Activated naive CD4-positive, alpha-beta T cell treated with anti-CD3 and anti-CD28 coated beads for 36 hours (primary cell): ENCODE results near the gene ZNF287. TPM values are rescaled to one million over a fixed set of nuclear protein-coding genes. Genes with fewer than 3 reads are reported as not detected.

Source experiments
- CTCF ChIA-PET: fragments of 350-600 bp; sonication (Branson Sonifier 250); formaldehyde crosslinking; loops from one replicate; lab custom pipeline; 2021; ENCODE audit warnings: antibody characterized with exemption; lab: Charles Lee
- DNase-seq: peaks from one replicate; pipeline ENCODE4 v3.0.0-alpha.2; 2020
- H3K27ac Mint-ChIP-seq: one replicate; pipeline ENCODE4 v1.8.0; 2021; ENCODE audit warnings: mild to moderate bottlenecking, mixed read lengths
- H3K27me3 Mint-ChIP-seq: one replicate; pipeline ENCODE4 v1.8.0; 2021; ENCODE audit warnings: low read depth, mixed read lengths
- H3K36me3 Mint-ChIP-seq: one replicate; pipeline ENCODE4 v1.8.0; 2021; ENCODE audit warnings: low read depth, mixed read lengths
- H3K4me1 Mint-ChIP-seq: one replicate; pipeline ENCODE4 v1.8.0; 2021; ENCODE audit warnings: low read depth, mixed read lengths
- H3K4me3 Mint-ChIP-seq: one replicate; pipeline ENCODE4 v1.8.0; 2021; ENCODE audit warnings: mild to moderate bottlenecking, moderate library complexity, mixed read lengths
- H3K9me3 Mint-ChIP-seq: one replicate; pipeline ENCODE4 v1.8.0; 2021; ENCODE audit warnings: mixed read lengths
- intact Hi-C: fragments of 100-400 bp; cut with micrococcal nuclease; formaldehyde crosslinking; loops from one replicate; pipeline ENCODE4 v1.15.1; 2023
- total RNA-seq, 2 experiments: library from RNA; stranded (reverse); gene quantifications; one replicate each; pipeline ENCODE4 v1.2.3, GENCODE V29; 2021

ZNF287 gene
- total RNA-seq, result 1 to 10 TPM; 5.1 to 6.3 TPM

GRCh38 chr17:16568541-16569357 lies at the start of gene ZNF287:
TSS of gene ZNF287 (minus strand) at chr17:16569204. CDS start at chr17:16567731, 1,473 bp downstream.
- H3K4me1 Mint-ChIP-seq, result peaks cover 13% of the 10 kb centered on the region
- H3K9me3 Mint-ChIP-seq, result no peaks in the 10 kb centered on the region
- peak; percentile 94 for DNase-seq
- H3K27ac Mint-ChIP-seq, result no peak within 1 kb of the TSS
- H3K4me3 Mint-ChIP-seq, result peak within 1 kb of the TSS; percentile 80
- CTCF ChIA-PET, result interaction anchor here (1.5 to 4.1 kb wide), 2 partner anchors 16 to 21 kb away, joined by 6 to 17 read pairs; no protein-coding TSS in a partner anchor
- peaks cover 11% of the 10 kb centered on the region for H3K36me3 Mint-ChIP-seq
- no peaks in the 10 kb centered on the region for H3K27me3 Mint-ChIP-seq
- intact Hi-C loops, result loop anchor here (1.0 kb wide), 2 partner anchors 16 to 33 kb away; no protein-coding TSS in a partner anchor

GRCh38 chr17:16617481-16618060 lies 48.6 kb upstream of the ZNF287 start:
- no peaks in the 10 kb centered on the region for H3K4me1 Mint-ChIP-seq
- H3K36me3 Mint-ChIP-seq, result peaks cover 8% of the 10 kb centered on the region
- peaks cover 49% of the 10 kb centered on the region for H3K9me3 Mint-ChIP-seq
- DNase-seq, result no peak
- H3K4me3 Mint-ChIP-seq, result no peak overlapping the region
- no peaks in the 10 kb centered on the region for H3K27me3 Mint-ChIP-seq
- CTCF ChIA-PET, result no interaction called here
- H3K27ac Mint-ChIP-seq, result no peak overlapping the region
- intact Hi-C loops, result no loop called here

- H3K4me1 Mint-ChIP-seq, result no peaks in the 10 kb centered on the region
Measured at GRCh38 chr17:16599537-16599936, 30.5 kb upstream of the ZNF287 start.

GRCh38 chr17:16593356-16594102 lies 24.5 kb upstream of the ZNF287 start:
- Mint-ChIP-seq H3K4me3 (no peak overlapping the region), H3K27me3 (peaks cover 9% of the 10 kb centered on the region), H3K9me3 (no peaks in the 10 kb centered on the region), H3K36me3 (no peaks in the 10 kb centered on the region), H3K27ac (no peak overlapping the region), H3K4me1 (no peaks in the 10 kb centered on the region)
- intact Hi-C loops, result no loop called here
- CTCF ChIA-PET, result interaction anchor here (0.5 to 2.2 kb wide), 2 partner anchors 10 to 82 kb away, joined by 6 to 7 read pairs; no protein-coding TSS in a partner anchor
- DNase-seq, result no peak

More at GRCh38 chr17:16599537-16599936, 30.5 kb upstream of the ZNF287 start:
- Mint-ChIP-seq H3K27me3 (no peaks in the 10 kb centered on the region), H3K4me3 (no peak overlapping the region), H3K9me3 (peaks cover 7% of the 10 kb centered on the region), H3K36me3 (no peaks in the 10 kb centered on the region), H3K27ac (no peak overlapping the region)
- intact Hi-C loops, result loop anchor here (5.0 kb wide), 1 partner anchor 1337 kb away; no protein-coding TSS in a partner anchor
- CTCF ChIA-PET, result no interaction called here
- no peak for DNase-seq

DNA sequence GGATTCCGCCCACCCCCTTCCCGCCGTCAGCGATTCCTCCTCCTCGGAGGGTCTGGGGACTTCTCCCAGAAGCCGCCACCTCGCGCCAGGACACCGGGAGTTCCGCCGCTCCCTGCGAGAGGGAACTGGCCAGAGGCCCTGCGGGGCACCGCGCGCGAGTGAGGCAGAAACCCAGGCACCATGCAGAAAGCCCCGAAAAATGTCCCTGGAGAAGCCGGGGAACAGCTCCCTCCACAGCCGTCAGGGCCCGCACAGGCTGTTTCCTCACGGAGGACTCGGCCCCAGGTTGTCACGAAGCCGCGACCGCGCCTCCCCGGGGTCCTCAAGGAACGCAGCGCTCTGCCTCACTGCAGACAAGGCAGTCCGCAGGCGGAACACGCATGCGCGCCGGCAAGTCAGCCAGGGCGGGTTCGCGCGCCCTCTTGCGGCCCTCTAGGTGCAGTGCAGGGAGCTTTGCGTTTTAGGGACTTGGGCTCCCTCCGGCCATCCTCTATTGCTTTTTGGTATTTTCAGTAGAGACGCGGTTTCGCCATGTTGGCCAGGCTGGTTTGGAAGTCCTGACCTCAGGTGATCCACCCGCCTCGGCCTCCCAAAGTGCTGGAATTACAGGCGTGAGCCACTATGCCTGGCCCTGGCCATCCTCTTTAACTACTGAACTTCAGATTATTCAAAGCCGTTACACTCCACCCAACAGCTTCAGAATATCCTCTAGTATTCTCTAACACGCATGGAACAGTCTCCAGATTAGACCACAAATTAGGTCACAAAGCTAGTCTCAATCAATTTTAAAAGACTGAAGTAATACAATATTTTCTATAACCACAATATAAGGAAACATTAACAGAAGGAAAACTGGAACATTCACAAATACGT lies 20.3 kb upstream of the ZNF287 start:
- no peak overlapping the region for H3K27ac Mint-ChIP-seq
- no peaks in the 10 kb centered on the region for H3K36me3 Mint-ChIP-seq

GRCh38 chr17:16585796-16586195 lies 16.8 kb upstream of the ZNF287 start:
- CTCF ChIA-PET, result interaction anchor here (2.3 to 5.1 kb wide), 2 partner anchors 17 to 49 kb away, joined by 6 to 31 read pairs; partner anchors contain the start of gene ZNF287
- Mint-ChIP-seq H3K4me1 (peaks cover 17% of the 10 kb centered on the region), H3K4me3 (no peak overlapping the region), H3K36me3 (no peaks in the 10 kb centered on the region), H3K27ac (no peak overlapping the region), H3K27me3 (peaks cover 14% of the 10 kb centered on the region), H3K9me3 (no peaks in the 10 kb centered on the region)
- intact Hi-C loops, result loop anchor here (2.0 to 5.0 kb wide), 2 partner anchors 105 to 148 kb away; partner anchors contain the start of gene CCDC144A
- no peak for DNase-seq

More for the DNA sequence above, 20.3 kb upstream of the ZNF287 start:
- CTCF ChIA-PET, result interaction anchor here (0.5 to 5.1 kb wide), 18 partner anchors 8 to 558 kb away, joined by 3 to 31 read pairs (median 4); partner anchors contain the start of gene ZNF287
- Mint-ChIP-seq H3K4me3 (peak overlapping the region; percentile 69), H3K4me1 (peaks cover 3% of the 10 kb centered on the region), H3K9me3 (no peaks in the 10 kb centered on the region), H3K27me3 (peaks cover 22% of the 10 kb centered on the region)
- DNase-seq, result peak; percentile 94
- intact Hi-C loops, result loop anchor here (1.0 to 5.0 kb wide), 5 partner anchors 52 to 226 kb away; partner anchors contain the start of gene ZNF624

DNA sequence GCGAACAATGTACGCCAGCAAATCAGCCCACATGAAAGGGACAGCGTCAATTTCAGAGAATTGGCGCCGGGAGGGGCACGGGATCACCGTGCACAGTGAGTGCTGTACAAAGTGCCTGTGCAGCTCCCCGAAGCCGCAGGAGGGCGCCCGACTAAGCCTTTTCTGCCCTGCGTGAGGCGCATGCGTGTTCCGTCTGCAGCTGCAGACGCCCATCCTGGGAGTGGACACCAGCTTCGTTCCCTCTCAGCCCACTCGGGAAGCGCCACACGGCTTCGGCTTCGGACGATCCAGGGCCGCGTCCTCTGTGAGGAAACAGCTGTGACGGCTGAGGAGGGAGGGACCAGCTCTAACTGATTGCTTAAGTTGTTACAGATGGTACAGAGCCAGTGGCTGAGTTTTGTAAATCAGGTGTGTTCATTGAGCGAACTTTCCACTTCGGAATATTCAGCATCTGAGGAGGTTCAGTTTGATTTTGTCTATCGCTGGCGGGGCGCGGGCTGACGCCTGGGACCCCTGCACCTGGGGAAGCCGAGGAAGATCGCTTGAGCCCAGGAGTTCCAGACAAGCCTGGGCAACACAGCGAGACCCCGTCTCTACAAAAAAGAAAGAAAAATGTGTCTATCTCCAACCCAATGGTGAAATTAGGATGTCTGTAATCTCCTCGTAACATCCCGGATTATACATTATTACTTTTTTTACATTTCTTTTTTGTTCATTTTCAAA lies 15.4 kb upstream of the ZNF287 start:
- intact Hi-C loops, result loop anchor here (1.0 to 5.0 kb wide), 5 partner anchors 15 to 404 kb away; partner anchors contain the start of genes CCDC144A, UBB and ZNF287
- peak overlapping the region; percentile 87 for H3K27ac Mint-ChIP-seq

GRCh38 chr17:16583781-16584180 lies 14.8 kb upstream of the ZNF287 start:
- no peaks in the 10 kb centered on the region for H3K9me3 Mint-ChIP-seq
- CTCF ChIA-PET, result interaction anchor here (0.5 to 2.3 kb wide), 14 partner anchors 8 to 1228 kb away, joined by 3 to 16 read pairs (median 4); partner anchors contain the start of gene ZNF287
- intact Hi-C loops, result loop anchor here (1.0 to 5.0 kb wide), 5 partner anchors 14 to 405 kb away; partner anchors contain the start of genes CCDC144A, UBB and ZNF287
- peaks cover 17% of the 10 kb centered on the region for H3K4me1 Mint-ChIP-seq
- peaks cover 14% of the 10 kb centered on the region for H3K27me3 Mint-ChIP-seq
- H3K27ac Mint-ChIP-seq, result peak overlapping the region; percentile 87
- H3K36me3 Mint-ChIP-seq, result no peaks in the 10 kb centered on the region
- H3K4me3 Mint-ChIP-seq, result peak overlapping the region; percentile 78
- peak; percentile 25 for DNase-seq

More for the DNA sequence above, 15.4 kb upstream of the ZNF287 start:
- Mint-ChIP-seq H3K4me3 (peak overlapping the region; percentile 78), H3K9me3 (no peaks in the 10 kb centered on the region), H3K4me1 (peaks cover 17% of the 10 kb centered on the region), H3K27me3 (peaks cover 14% of the 10 kb centered on the region), H3K36me3 (no peaks in the 10 kb centered on the region)
- peak; percentile 98 for DNase-seq
- CTCF ChIA-PET, result interaction anchor here (0.5 to 2.3 kb wide), 17 partner anchors 8 to 1227 kb away, joined by 3 to 16 read pairs (median 4); partner anchors contain the start of gene ZNF287

DNA sequence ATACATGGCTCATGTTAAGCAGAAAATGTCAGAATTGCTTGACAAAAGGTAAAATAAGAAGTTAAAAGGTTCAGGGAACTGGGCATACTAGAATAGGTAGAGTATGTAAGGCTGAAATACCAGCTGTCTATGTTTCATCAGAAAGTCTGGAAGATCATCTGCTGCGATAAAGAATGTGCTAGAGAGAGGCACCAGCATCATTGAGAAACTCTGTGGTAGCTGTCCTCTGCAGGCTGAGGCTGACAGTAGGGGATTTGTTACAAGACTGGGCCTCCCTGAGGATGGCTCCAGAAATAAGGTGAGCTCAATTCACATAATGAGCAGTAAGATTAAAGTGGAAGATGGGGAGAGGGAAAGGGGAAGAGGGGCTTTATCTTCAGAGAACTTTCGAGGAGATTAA lies 4.5 kb upstream of the ZNF287 start:
- no peaks in the 10 kb centered on the region for H3K36me3 Mint-ChIP-seq
- CTCF ChIA-PET, result no interaction called here
- H3K4me3 Mint-ChIP-seq, result no peak overlapping the region
- no peaks in the 10 kb centered on the region for H3K27me3 Mint-ChIP-seq
- no peak overlapping the region for H3K27ac Mint-ChIP-seq
- H3K4me1 Mint-ChIP-seq, result peaks cover 4% of the 10 kb centered on the region
- DNase-seq, result no peak
- intact Hi-C loops, result no loop called here
- H3K9me3 Mint-ChIP-seq, result no peaks in the 10 kb centered on the region

DNA sequence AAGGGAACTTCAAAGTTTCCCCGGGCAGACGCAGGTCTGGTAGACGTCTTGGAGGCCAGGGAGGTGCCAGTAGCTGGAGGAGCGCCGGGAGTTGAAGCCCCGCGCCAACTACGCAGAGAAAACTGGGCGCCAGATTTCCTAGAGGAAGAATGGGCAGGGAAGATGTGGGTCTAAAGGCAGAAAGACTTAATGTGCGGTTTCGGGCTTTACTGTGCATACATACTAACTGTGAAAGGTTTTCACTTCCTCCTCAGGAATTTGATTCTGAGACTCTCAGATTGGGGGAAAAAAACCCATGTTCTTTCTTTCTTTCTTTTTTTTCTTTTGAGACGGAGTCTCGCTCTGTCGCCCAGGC lies 331 bp upstream of the ZNF287 start:
- H3K4me3 Mint-ChIP-seq, result peak overlapping the region; percentile 80
- peaks cover 13% of the 10 kb centered on the region for H3K4me1 Mint-ChIP-seq
- H3K27me3 Mint-ChIP-seq, result no peaks in the 10 kb centered on the region
- no peak for DNase-seq
- H3K9me3 Mint-ChIP-seq, result no peaks in the 10 kb centered on the region
- CTCF ChIA-PET, result interaction anchor here (1.5 to 4.1 kb wide), 2 partner anchors 15 to 20 kb away, joined by 6 to 17 read pairs; no protein-coding TSS in a partner anchor
- intact Hi-C loops, result loop anchor here (1.0 kb wide), 2 partner anchors 15 to 34 kb away; no protein-coding TSS in a partner anchor
- no peak overlapping the region for H3K27ac Mint-ChIP-seq
- peaks cover 10% of the 10 kb centered on the region for H3K36me3 Mint-ChIP-seq
